Measurements from ENCODE around the gene SLC26A6.

Gene SLC26A6

GRCh38 chr3:48587686-48588085 is 47.6 kb downstream of the SLC26A6 start:
- ChIA-PET CTCF (no interaction called here), POLR2A (interaction anchor here (1.1 kb wide), 1 partner anchor 22 kb away, joined by 3 read pairs; the partner anchor contains the start of gene UQCRC1)
- no peak for DNase-seq (ENCODE audit: extremely low spot score)
- TF ChIP-seq ARNT (IDR thresholded peaks at IDR 0.05) (no peak), L3MBTL2 (conservative IDR thresholded peaks at IDR 0.05) (no peak), BHLHE40 (IDR thresholded peaks at IDR 0.05; ENCODE audit: borderline replicate concordance) (no peak), LEF1 (IDR thresholded peaks at IDR 0.05; ENCODE audit: borderline replicate concordance) (no peak), FOXM1 (IDR thresholded peaks at IDR 0.05; ENCODE audit: borderline replicate concordance) (no peak), NFRKB (IDR thresholded peaks at IDR 0.05) (no peak), SUZ12 (IDR thresholded peaks at IDR 0.05) (no peak), ELF4 (IDR thresholded peaks at IDR 0.05) (no peak), FOXK2 (IDR thresholded peaks at IDR 0.05) (no peak), FOXA1 (IDR thresholded peaks at IDR 0.05) (no peak), HDGF (IDR thresholded peaks at IDR 0.05; ENCODE audit: borderline replicate concordance) (no peak), ZNF384 (IDR thresholded peaks at IDR 0.05) (no peak), SP1 (IDR thresholded peaks at IDR 0.05) (no peak), CTBP1 (IDR thresholded peaks at IDR 0.05; ENCODE audit: borderline replicate concordance) (no peak), TARDBP (IDR thresholded peaks at IDR 0.05) (no peak)
- TF ChIP-seq, protein P1, sequence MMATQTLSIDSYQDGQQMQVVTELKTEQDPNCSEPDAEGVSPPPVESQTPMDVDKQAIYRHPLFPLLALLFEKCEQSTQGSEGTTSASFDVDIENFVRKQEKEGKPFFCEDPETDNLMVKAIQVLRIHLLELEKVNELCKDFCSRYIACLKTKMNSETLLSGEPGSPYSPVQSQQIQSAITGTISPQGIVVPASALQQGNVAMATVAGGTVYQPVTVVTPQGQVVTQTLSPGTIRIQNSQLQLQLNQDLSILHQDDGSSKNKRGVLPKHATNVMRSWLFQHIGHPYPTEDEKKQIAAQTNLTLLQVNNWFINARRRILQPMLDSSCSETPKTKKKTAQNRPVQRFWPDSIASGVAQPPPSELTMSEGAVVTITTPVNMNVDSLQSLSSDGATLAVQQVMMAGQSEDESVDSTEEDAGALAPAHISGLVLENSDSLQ (IDR thresholded peaks at IDR 0.05) = no peak

GRCh38 chr3:48585411-48585810 is 49.9 kb downstream of the SLC26A6 start:
- ChIA-PET POLR2A (no interaction called here), CTCF (no interaction called here)
- TF ChIP-seq NFRKB (IDR thresholded peaks at IDR 0.05) (no peak), ELF4 (IDR thresholded peaks at IDR 0.05) (no peak), SP1 (IDR thresholded peaks at IDR 0.05) (no peak), FOXM1 (IDR thresholded peaks at IDR 0.05; ENCODE audit: borderline replicate concordance) (no peak), L3MBTL2 (conservative IDR thresholded peaks at IDR 0.05) (no peak), HDGF (IDR thresholded peaks at IDR 0.05; ENCODE audit: borderline replicate concordance) (no peak), FOXK2 (IDR thresholded peaks at IDR 0.05) (no peak), LEF1 (IDR thresholded peaks at IDR 0.05; ENCODE audit: borderline replicate concordance) (no peak), BHLHE40 (IDR thresholded peaks at IDR 0.05; ENCODE audit: borderline replicate concordance) (no peak), FOXA1 (IDR thresholded peaks at IDR 0.05) (no peak), ZNF384 (IDR thresholded peaks at IDR 0.05) (no peak), ARNT (IDR thresholded peaks at IDR 0.05) (no peak), CTBP1 (IDR thresholded peaks at IDR 0.05; ENCODE audit: borderline replicate concordance) (no peak), SUZ12 (IDR thresholded peaks at IDR 0.05) (no peak), TARDBP (IDR thresholded peaks at IDR 0.05) (no peak)
- TF ChIP-seq, protein P1 (IDR thresholded peaks at IDR 0.05) = no peak
- no peak for DNase-seq (ENCODE audit: extremely low spot score)

GRCh38 chr3:48584836-48585235 is 50.4 kb downstream of the SLC26A6 start:
- ChIA-PET CTCF (no interaction called here), POLR2A (no interaction called here)
- DNase-seq (ENCODE audit: extremely low spot score) = no peak
- TF ChIP-seq ELF4 (IDR thresholded peaks at IDR 0.05) = no peak
- no peak for TF ChIP-seq ZNF384 (IDR thresholded peaks at IDR 0.05)
- TF ChIP-seq BHLHE40 (IDR thresholded peaks at IDR 0.05; ENCODE audit: borderline replicate concordance) = no peak
- no peak for TF ChIP-seq TARDBP (IDR thresholded peaks at IDR 0.05)
- TF ChIP-seq L3MBTL2 (conservative IDR thresholded peaks at IDR 0.05) = no peak

DNA sequence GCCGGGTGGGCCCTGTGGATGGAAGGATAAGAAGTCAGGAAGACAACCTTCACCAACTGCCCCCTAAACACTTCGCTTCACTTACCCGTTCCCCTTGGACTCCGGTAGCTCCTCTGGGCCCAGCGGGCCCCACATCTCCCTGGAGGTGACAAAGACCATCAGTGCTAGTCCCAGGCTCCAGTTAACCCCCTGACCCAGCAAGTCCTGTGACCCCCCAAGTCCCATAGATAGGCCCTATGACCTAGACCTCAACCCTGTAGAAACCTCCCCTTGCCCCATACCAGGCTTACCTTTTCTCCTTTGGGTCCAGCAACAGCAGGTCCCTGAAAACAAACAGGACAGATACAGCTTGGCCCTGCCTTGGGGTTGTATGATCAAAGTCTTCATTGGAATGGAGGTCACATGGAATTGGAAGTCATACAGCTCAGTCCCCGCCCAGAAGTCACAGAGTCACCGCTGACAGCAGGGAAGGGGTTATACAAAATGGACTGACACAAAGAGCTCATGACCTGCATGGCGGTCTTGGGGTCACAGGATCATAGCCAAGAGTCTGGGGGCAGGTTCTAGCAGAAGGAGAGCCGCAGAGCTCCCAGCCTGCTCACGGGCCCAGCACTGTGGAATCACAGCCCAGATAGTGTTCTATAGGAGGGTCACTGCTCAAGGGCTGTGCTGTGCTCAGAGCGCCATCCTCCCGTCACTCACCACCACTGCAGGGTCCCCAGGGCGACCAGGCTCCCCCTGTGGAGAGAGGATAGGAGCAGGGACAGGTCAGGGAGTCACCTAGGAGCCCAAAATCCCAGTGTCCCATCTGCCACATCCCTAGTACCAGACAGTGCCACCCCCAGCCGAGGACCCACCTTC is 53.4 kb downstream of the SLC26A6 start:
- no peak for DNase-seq (ENCODE audit: extremely low spot score)
- ChIA-PET POLR2A (no interaction called here), CTCF (no interaction called here)
- no peak for TF ChIP-seq SUZ12 (IDR thresholded peaks at IDR 0.05)
- no peak for TF ChIP-seq LEF1 (IDR thresholded peaks at IDR 0.05; ENCODE audit: borderline replicate concordance)
- no peak for TF ChIP-seq ELF4 (IDR thresholded peaks at IDR 0.05)
- TF ChIP-seq BHLHE40 (IDR thresholded peaks at IDR 0.05; ENCODE audit: borderline replicate concordance) = no peak
- no peak for TF ChIP-seq SP1 (IDR thresholded peaks at IDR 0.05)
- no peak for TF ChIP-seq FOXM1 (IDR thresholded peaks at IDR 0.05; ENCODE audit: borderline replicate concordance)

DNA sequence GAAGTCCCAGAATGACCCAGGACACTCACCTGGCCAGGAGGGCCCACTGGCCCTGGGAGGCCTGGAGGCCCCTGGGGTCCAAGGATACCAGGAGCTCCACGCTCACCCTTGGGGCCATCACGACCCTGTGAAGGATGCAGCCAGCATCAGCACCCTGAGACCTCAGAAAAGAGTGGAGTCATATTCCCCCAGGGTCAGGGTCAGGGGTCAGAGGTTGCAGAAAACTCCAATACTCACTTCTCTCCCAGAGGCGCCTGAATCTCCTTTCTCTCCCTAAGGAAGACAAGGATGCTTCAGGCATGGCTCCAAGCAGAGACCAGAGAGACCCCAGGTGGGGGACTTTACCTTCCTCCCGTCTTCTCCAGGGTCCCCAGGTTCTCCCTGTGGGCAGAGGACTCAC is 58.6 kb downstream of the SLC26A6 start:
- POLR2A ChIA-PET = no interaction called here
- CTCF ChIA-PET = no interaction called here
- DNase-seq (ENCODE audit: extremely low spot score) = no peak
- TF ChIP-seq TARDBP (IDR thresholded peaks at IDR 0.05) (no peak), ARNT (IDR thresholded peaks at IDR 0.05) (no peak), ZNF384 (IDR thresholded peaks at IDR 0.05) (no peak), NFRKB (IDR thresholded peaks at IDR 0.05) (no peak), CTBP1 (IDR thresholded peaks at IDR 0.05; ENCODE audit: borderline replicate concordance) (no peak), SUZ12 (IDR thresholded peaks at IDR 0.05) (no peak), FOXA1 (IDR thresholded peaks at IDR 0.05) (no peak), FOXK2 (IDR thresholded peaks at IDR 0.05) (no peak), ELF4 (IDR thresholded peaks at IDR 0.05) (no peak)
- TF ChIP-seq, protein P1 (IDR thresholded peaks at IDR 0.05) = no peak

All from HEK293T (cell line).